T-helper 2 cell (primary cell): Measurements from ENCODE around the gene ZNF700.
"Not testable (repeated sequence)": the region's sequence is repeated elsewhere in the genome, so short reads cannot be mapped to it uniquely, and the experiment has no call there.

Experiments used
- DNase-seq, 5 experiments: peaks; one replicate each; pipeline versions ENCODE4 v3.0.0 to v3.0.0-alpha.2; 2012 to 2022

The ZNF700 gene

DNA sequence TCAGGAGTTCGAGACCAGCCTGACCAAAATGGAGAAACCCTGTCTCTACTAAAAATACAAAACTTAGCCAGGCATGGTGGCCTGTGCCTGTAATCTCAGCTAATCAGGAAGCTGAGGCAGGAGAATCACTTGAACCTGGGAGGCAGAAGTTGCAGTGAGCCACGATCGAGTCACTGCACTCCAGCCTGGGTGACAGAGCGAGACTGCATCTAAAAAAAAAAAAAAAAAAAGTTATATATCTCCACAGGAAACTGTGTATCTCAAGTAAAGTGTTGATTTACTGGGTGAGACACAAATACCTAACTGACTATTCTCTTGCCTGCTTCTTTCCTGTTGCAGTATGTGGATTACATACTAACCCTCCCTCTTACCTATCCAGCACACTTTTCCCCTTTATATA lies 67.0 kb downstream of the ZNF700 start:
- DNase-seq: not testable (repeated sequence)

DNA sequence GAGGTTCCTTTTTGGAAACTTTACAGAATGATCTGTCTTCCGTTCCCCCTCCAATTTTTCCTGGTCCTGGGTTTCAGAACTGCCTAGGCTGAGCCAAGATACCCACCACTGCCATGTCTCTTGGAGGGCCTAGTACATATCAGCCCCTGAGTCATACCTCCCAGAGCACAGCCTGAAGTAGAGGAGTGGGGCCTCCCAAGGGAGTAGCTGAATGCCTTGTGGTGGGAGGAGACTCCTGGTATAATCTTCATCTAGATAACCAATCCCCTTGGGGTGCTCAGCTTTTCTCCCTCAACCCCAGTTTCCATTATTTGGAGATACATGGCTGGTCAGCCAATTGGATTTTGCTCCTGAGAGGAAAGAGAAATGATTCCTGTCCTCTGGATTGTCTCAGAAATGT lies 70.3 kb downstream of the ZNF700 start:
- DNase-seq: no peak
